SHP77 (cell line): Measurements from ENCODE around the gene TMA16.
"Not testable (repeated sequence)": the region's sequence is repeated elsewhere in the genome, so short reads cannot be mapped to it uniquely, and the experiment has no call there.

Experiments
- DNase-seq, 2 experiments: peaks; one replicate each; lab custom pipeline; 2025; lab: John Stamatoyannopoulos, UW

The TMA16 gene

GRCh38 chr4:163494360-163495241 is at the start of gene TMA16:
Gene TMA16 (plus strand): TSS chr4:163494690. CDS start chr4:163494802, 112 bp downstream.
- peak; percentile 92 to 93 for DNase-seq

GRCh38 chr4:163447023-163447422 is 47.5 kb upstream of the TMA16 start:
- DNase-seq, result not testable (repeated sequence)

GRCh38 chr4:163447481-163447880 is 47.0 kb upstream of the TMA16 start:
- no peak for DNase-seq

GRCh38 chr4:163448540-163449203 is 45.8 kb upstream of the TMA16 start:
- no peak for DNase-seq

- DNase-seq, result no peak
These were observed 31.9 kb upstream of the TMA16 start for GRCh38 chr4:163462556-163462955.

GRCh38 chr4:163467082-163467770 is 27.3 kb upstream of the TMA16 start:
- no peak for DNase-seq

- DNase-seq, result no peak
These were observed 24.1 kb upstream of the TMA16 start for GRCh38 chr4:163470391-163470790.

GRCh38 chr4:163473130-163473529 is 21.4 kb upstream of the TMA16 start:
- DNase-seq, result no peak

GRCh38 chr4:163473576-163473975 is 20.9 kb upstream of the TMA16 start, which contains the start of gene TKTL2:
Gene TKTL2 (minus strand): TSS chr4:163473754. CDS start chr4:163473734, 20 bp downstream.
- DNase-seq, result no peak

GRCh38 chr4:163474027-163474426 is 20.5 kb upstream of the TMA16 start:
- no peak for DNase-seq

GRCh38 chr4:163476761-163477438 is 17.6 kb upstream of the TMA16 start:
- DNase-seq, result no peak

- DNase-seq, result no peak
These were observed 12.3 kb upstream of the TMA16 start for GRCh38 chr4:163482190-163482589.

- DNase-seq, result peak; percentile 20 to 21
These were observed 9.6 kb upstream of the TMA16 start for GRCh38 chr4:163484906-163485305.

GRCh38 chr4:163485589-163485988 is 8.9 kb upstream of the TMA16 start:
- DNase-seq, result no peak

- no peak for DNase-seq
These were observed 8.2 kb upstream of the TMA16 start for GRCh38 chr4:163486321-163486720.

GRCh38 chr4:163489929-163490328 is 4.6 kb upstream of the TMA16 start:
- DNase-seq, result no peak

GRCh38 chr4:163492951-163493504 is 1.5 kb upstream of the TMA16 start:
- DNase-seq, result peak in 1 of 2 experiments; percentile 31

GRCh38 chr4:163493643-163494359 is 689 bp upstream of the TMA16 start:
- DNase-seq, result no peak

GRCh38 chr4:163495900-163496299 is 1.4 kb downstream of the TMA16 start:
- DNase-seq, result no peak

GRCh38 chr4:163500586-163500985 is 6.1 kb downstream of the TMA16 start:
- DNase-seq, result no peak

GRCh38 chr4:163505374-163505773 is 10.9 kb downstream of the TMA16 start:
- DNase-seq, result no peak
